ENCODE measurements around the gene ZNF283. TPM values are rescaled to one million over a fixed set of nuclear protein-coding genes. Genes with fewer than 3 reads are reported as not detected.

Gene ZNF283
- total and polyA plus RNA-seq, 9 of the 15 experiments (the other 6 are each of a cell fraction or from before 2014, with no cell fraction given), result 6.0 to 19.5 (median 9.8) TPM

DNA sequence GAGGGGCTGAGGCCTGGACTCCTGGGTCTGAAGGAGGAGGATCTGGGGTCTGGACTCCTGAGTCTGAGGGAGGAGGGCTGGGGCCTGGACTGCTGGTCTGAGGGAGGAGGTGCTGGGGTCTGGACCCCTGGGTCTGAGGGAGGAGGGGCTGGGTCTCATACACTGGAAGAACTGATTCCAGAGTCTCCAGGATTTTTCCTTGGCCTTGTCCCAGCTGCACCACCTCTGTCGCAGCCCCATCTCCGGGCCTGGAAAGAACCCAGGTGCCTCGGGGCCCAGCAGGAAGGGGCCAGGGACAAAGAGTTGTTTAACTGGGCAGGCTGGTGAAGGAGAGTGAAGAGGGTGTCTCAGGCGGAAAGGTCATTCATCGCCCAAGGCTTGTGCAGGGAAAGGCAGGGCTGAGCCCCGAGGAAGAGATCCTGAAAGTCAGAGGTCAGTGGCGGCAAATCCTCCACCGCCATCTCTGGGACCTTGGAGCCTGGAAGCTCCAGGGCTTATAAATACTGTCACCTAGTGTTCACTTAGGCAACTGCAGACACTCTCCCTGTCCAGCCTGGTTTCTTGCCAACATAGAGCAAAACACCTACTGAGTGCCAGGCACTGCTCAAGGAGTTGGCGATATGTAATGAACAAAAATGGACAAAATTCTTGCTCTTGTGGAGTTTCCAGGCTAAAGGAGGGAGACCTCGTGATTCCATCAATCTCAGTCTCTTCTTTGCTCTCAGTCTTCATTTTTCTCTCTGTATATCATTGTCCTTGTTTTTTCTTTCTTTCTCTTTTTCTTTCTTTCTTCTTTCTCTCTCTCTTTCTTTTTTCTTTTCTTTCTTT, 41.9 kb upstream of the ZNF283 start (continued):
- TF ChIP-seq, protein P1, sequence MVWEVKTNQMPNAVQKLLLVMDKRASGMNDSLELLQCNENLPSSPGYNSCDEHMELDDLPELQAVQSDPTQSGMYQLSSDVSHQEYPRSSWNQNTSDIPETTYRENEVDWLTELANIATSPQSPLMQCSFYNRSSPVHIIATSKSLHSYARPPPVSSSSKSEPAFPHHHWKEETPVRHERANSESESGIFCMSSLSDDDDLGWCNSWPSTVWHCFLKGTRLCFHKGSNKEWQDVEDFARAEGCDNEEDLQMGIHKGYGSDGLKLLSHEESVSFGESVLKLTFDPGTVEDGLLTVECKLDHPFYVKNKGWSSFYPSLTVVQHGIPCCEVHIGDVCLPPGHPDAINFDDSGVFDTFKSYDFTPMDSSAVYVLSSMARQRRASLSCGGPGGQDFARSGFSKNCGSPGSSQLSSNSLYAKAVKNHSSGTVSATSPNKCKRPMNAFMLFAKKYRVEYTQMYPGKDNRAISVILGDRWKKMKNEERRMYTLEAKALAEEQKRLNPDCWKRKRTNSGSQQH (CRISPR knock-in tag; IDR thresholded peaks at IDR 0.05), result no peak
- no peak for TF ChIP-seq ZNF507 (tag; conservative IDR thresholded peaks at IDR 0.05)
- no peak for TF ChIP-seq ZNF444 (CRISPR knock-in tag; IDR thresholded peaks at IDR 0.05)
- TF ChIP-seq ESRRA (IDR thresholded peaks at IDR 0.05; ENCODE audit: borderline replicate concordance, low read depth), result peak; percentile 58
- peak; percentile 20; the same call in 1 of the 2 replicates for TF ChIP-seq PHF8 (IDR thresholded peaks at IDR 0.05; ENCODE audit: borderline replicate concordance, low read length)
- TF ChIP-seq ZNF584 (CRISPR knock-in tag; IDR thresholded peaks at IDR 0.05; ENCODE audit: low read depth), result no peak
- TF ChIP-seq OTX1 (CRISPR knock-in tag; IDR thresholded peaks at IDR 0.05), result no peak
- TF ChIP-seq RB1 (IDR thresholded peaks at IDR 0.05; ENCODE audit: low read depth), result peak; percentile 90
- no peak for TF ChIP-seq SAP30 (IDR thresholded peaks at IDR 0.05; ENCODE audit: borderline replicate concordance, insufficient read depth, low read depth, low read length, poor library complexity, severe bottlenecking)
- 0 out of 2 replicates have a peak, but pooled peaks have one; percentile 37 for TF ChIP-seq POLR2G (IDR thresholded peaks at IDR 0.05; ENCODE audit: low read depth, low read length)
- no peak for TF ChIP-seq PRPF4 (IDR thresholded peaks at IDR 0.05; ENCODE audit: insufficient read depth, low read depth, low read length, poor library complexity, severe bottlenecking)
- TF ChIP-seq ZNF785 (CRISPR knock-in tag; IDR thresholded peaks at IDR 0.05), result no peak
- no peak for TF ChIP-seq EWSR1 (IDR thresholded peaks at IDR 0.05; ENCODE audit: borderline replicate concordance, low read depth, partially characterized antibody)
- no peak for TF ChIP-seq NR4A1 (CRISPR knock-in tag; IDR thresholded peaks at IDR 0.05)
- peak; percentile 79 for TF ChIP-seq NR4A1 (tag; IDR thresholded peaks at IDR 0.05)
- TF ChIP-seq RBM25 (IDR thresholded peaks at IDR 0.05; ENCODE audit: low read depth, low read length, severe bottlenecking), result no peak
- TF ChIP-seq ZFP36 (IDR thresholded peaks at IDR 0.05; ENCODE audit: low read depth, low read length, partially characterized antibody), result peak; percentile 83
- no peak for TF ChIP-seq SIX5 (IDR thresholded peaks at IDR 0.05; ENCODE audit: borderline replicate concordance in 1 of 2, insufficient read depth in 1 of 2, low read depth in 1 of 2, low read length in 2 of 2)
- no peak for TF ChIP-seq POLR3A (IDR thresholded peaks at IDR 0.05; ENCODE audit: borderline replicate concordance, extremely low read depth, insufficient read depth, insufficient read length)
- TF ChIP-seq SUPT5H (IDR thresholded peaks at IDR 0.05), result no peak

Measured in K562 (cell line).